GM21381 (cell line): Measurements from ENCODE around the gene APBB2.
A peak's percentile ranks its signal among the peaks of the same experiment; 100 is the strongest.

ENCODE experiments used
- ATAC-seq: cut with Tn5 transposase; IDR thresholded peaks from one replicate; pipeline ENCODE4 v1.9.1; 2021; ENCODE audit warnings: mild to moderate bottlenecking, moderate library complexity; ENCODE audit not compliant: unreplicated experiment

Gene APBB2

GRCh38 chr4:40875507-40876150, 338.7 kb downstream of the APBB2 start:
- no peak for ATAC-seq

GRCh38 chr4:40874901-40875300, 339.4 kb downstream of the APBB2 start:
- ATAC-seq: no peak

DNA sequence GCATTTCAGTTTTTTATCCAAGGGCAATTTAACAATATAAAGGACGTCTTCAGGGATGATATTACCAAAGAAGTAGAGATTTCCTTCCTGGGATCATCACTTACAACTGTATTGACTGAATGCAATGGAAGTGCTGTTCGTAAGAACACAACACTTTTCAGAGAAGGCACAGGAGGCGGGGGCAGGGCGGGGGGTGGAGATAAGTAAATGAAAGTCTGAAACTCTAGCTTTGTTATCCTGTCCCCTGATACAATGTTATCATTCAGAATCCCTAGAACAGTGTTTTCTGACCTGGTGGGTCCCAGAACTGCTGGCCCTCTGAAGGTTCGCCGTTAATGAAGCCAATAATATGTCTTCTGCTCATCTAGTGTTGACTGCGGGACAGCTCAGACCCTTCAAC, 340.0 kb downstream of the APBB2 start:
- no peak for ATAC-seq

GRCh38 chr4:40871695-40872250, 342.6 kb downstream of the APBB2 start:
- no peak for ATAC-seq

DNA sequence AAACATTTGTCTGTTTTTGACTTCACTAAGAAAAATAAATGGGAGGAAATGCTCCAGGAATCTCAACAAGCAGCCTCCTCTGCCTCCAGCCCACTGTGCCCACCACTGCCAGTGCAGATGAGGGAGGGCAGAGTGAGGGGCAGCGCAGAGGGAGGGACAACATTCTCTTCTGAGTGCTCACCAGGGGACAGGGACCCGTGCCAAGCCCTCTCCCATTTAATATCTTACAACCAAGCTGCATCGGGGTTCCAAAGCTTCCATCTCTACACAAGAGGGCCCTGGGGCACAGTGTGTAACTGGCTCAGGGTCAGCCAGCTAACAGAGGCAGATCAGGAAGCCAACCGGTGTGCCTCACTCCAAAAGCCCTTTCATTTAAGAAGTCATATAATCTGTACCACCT, 344.2 kb downstream of the APBB2 start:
- ATAC-seq: no peak

DNA sequence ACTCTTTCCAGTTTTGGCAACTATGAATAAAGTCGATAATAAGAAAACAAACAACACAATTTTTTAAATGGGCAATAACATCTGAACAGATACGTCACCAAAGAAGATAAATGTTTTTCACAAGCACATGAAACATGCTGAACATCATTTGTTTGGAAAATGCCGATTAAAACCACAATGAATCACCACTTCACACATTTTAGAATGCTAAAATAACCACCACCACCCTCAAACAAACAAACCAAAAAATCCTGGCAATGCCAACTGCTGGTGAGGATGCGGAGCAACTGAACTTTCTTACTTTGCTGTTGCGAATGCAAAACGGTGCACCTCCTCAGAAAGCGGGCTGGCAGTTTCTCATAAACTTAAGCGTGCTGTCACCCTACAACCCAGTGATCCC, 348.6 kb downstream of the APBB2 start:
- ATAC-seq: no peak

DNA sequence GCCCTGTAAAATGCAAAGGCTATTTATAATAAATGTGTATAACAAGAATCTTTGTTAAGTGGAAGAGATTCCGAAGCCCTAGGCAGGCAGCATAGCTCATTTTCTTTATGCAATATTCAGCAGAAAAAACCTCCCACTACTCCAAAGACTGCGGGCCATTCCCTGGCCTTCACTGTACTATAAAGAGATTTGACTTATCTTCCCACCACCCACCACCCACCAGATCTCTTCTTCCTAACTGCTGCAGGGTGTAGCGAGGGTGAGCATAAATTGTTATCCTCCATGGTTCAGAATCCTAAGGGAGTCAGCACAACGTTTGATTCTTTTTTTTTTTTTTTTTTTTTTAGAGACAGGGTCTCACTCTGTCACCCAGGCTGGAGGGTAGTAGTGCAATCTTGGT, 349.8 kb downstream of the APBB2 start:
- no peak for ATAC-seq

DNA sequence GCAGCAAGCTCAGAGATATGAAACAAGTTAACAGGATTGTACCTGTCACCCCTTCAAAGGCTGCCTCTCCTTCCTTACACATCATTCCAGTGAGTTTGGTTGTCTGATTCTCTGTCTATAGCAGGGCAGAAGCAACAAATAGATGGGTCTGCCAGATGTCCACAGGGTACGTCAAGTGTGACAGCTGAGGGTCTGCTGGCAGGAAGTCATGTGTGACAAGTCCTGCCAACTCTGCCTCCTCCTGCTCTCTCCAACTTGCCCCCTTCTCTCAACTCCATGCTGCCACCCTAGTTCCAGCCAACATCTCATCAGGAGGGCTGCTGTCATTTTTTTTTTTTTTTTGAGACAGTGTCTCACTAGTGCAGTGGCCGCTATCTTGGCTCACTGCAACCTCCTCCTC, 355.4 kb downstream of the APBB2 start:
- ATAC-seq: no peak

GRCh38 chr4:40857956-40858355, 356.4 kb downstream of the APBB2 start:
- no peak for ATAC-seq

DNA sequence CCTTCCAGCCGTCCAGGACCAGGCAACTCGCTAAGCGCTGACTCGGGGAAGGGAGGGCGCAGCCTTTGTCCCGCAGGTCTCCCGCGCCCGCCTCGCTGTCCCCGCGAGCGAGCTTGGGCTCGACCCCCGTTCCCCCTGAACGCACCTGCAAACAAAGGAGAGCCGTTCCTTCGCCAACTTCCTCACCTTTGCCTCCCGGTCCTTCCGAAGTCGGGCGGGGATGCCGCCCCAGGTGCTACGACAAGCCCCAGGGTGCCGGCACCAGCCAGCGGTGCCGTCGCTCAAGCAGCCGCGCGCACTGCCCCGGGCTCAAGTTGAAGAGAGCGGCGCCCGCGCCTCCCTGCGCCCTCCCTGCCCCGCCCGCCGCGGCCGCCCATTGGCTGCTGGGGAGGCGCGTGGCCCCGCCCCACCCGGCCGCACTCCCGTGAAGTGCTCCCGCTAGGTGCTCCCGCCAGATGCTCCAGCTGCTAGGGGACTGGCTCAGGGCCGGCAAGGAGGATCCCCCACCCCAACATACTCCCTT, 357.4 kb downstream of the APBB2 start:
- peak; percentile 90 for ATAC-seq

GRCh38 chr4:40856277-40856839, 358.0 kb downstream of the APBB2 start:
- no peak for ATAC-seq

DNA sequence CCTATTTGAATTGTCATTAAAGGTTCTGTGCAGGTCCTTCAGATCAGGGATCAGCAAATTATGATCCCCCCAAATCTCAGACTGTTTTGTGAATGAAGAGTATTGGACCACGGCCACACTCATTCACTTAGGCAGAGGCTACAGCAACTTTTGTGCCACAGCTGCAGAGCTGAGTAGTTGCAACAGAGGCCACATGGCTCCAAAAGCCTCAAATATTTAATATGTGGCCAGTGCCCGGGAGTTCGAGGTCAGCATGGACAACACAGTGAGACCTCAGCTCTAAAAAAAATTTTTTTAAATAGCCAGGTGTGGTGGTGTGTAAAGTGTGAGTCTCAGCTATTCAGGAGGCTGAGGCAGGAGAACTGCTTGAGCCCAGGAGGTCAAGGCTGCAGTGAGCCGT, 363.8 kb downstream of the APBB2 start:
- ATAC-seq: no peak

- ATAC-seq: no peak
These were observed 365.4 kb downstream of the APBB2 start for GRCh38 chr4:40848940-40849339.

GRCh38 chr4:40848251-40848650, 366.1 kb downstream of the APBB2 start:
- no peak for ATAC-seq

DNA sequence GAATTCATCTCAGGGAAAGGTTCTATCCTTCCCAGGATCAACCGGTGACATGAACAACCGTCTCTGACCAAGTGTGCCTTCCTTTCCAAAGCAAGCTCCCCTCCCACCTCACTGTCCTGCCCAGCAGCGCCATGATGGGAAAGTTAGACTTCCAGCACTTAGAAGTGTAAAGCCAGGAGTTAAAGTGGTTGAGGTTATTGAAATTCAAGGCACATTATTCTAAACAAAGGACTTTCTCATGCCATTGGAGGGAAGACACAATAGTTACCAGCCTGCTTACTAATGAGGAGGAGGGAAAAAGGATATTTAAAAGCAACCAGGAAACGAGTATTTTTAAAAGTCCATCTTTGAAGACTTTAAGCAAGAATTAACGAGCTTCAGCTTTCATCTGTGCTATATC, 367.8 kb downstream of the APBB2 start:
- no peak for ATAC-seq

DNA sequence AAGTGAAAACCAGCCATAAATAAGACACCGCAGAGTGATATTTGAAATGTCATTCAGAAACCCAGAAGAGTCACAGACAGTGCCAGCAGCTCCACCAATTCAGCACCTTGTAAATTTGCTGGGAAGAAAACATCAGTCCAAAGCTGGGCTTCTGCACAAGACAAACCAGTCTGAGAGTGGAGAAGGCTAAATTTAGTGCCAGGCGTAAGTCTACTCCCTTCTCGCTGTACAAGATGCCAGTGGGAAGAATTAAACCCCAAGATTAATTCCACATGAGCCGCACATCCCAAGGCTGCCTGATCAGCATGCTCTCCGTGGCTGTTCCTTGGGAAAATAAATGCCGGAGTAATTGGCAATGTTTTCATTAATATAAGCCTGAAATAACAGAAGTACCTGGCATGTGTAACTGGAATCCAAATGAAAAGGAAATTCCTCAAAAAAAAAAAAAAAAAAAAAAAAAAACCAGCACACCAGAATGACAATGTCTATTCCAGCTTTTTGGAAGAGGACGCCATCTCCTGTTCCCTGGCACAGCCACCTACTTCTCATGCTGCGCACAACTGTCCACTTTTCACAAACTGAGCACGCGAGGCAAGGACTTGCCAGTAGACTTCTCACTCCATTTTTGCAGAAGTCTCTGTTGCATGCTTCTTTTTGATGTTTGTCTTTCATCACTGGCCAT, 369.0 kb downstream of the APBB2 start:
- ATAC-seq: no peak

GRCh38 chr4:40844261-40844660, 370.1 kb downstream of the APBB2 start:
- ATAC-seq: no peak

DNA sequence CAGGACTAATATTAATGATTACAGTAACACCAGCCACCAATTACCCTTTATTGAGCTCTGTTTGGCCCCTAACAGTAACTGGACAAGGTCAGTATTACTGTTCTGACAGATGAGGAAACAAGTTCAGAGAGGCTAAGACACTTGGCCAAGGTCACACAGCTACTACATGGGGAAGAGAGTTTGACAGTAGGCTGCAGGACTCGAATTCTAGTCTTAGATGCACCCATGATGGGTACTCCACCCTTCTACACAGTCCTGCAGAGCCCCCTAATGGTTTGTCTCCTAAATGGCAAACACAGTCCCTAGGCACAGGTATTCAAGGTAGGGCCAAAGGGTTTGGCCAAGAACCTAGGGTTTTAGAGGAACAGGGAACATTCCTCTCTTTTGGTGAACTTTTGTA, 370.6 kb downstream of the APBB2 start:
- ATAC-seq: no peak

DNA sequence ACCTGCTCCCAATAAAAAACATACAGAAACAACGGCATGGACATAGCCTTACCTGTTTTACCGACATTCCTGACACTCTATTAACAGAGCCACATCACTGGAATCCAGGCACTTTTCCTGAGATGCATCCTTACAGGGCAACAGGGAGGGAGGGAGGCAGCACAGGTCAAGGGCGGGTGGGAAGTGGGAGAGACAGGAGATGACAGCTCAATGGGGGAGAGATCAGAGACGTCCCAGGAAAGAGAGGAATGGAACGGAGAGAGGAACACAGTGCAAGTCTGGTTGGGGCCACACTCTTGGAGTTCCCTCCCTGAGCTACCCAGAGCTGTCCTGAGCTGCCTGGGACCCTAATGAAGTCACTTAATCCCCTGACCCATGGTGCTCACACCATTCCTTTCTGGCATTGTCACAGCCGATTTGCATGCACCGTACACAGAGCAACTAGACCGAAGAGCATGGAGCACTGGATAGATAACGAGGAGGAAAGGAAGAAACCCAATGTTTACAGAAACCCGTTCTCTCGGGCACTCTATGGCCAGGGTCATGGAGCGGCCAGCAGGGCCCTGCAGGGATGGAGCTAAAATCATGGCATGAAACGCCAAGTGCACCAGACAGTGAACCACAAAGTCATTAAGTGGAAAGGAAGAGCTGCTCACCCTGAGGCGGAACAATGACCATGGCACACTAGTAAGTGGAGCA, 371.5 kb downstream of the APBB2 start:
- ATAC-seq: no peak

DNA sequence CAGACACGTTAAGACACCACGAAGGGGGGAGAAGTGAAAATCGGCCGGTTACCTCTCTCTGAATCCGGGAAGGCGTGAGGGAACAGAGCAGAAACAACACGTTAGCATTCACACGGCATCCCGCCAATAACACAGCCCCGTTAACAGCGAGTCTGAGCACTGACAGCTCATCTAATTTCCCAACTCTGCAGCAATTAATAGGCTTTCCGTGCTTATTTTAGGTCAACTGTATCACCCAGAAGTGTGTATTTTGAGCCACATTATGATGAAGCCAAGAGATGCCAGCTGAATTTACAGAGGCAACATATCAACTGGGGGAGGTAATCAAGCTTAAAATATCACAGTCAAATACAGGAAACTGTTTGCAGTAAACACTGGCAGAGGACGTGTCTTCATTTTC, 372.0 kb downstream of the APBB2 start:
- ATAC-seq: no peak

GRCh38 chr4:40840985-40841571, 373.3 kb downstream of the APBB2 start:
- ATAC-seq: peak; percentile 62
